Liver (tissue), 9 donors: Measurements from ENCODE around the gene UBE2D4. TPM values are rescaled to one million over a fixed set of nuclear protein-coding genes. Genes with fewer than 3 reads are reported as not detected.
"Not testable (repeated sequence)": the region's sequence is repeated elsewhere in the genome, so short reads cannot be mapped to it uniquely, and the experiment has no call there.

Source experiments
- DNase-seq: peaks from one replicate; pipeline ENCODE4 v3.0.0-alpha.2; 2017; ENCODE audit warnings: low spot score
- H3K27ac ChIP-seq, 2 donors: one replicate each; pipeline ENCODE4 v1.7.0; 2013; ENCODE audit warnings: inconsistent platforms in 2 of 2, low read length in 2 of 2, control low read depth in 1 of 2, low read depth in 1 of 2, mild to moderate bottlenecking in 1 of 2
- H3K27me3 ChIP-seq, 4 donors: one replicate each; pipeline versions ENCODE4 v1.6.1 to v1.7.0; 2013; ENCODE audit warnings: low read length in 3 of 4, inconsistent platforms in 1 of 4, mild to moderate bottlenecking in 1 of 4, moderate library complexity in 1 of 4; ENCODE audit not compliant: control insufficient read depth in 4 of 4, insufficient read depth in 4 of 4
- H3K36me3 ChIP-seq, 4 donors: one replicate each; pipeline versions ENCODE4 v1.6.1 to v1.7.0; 2013; ENCODE audit warnings: low read length in 3 of 4, mild to moderate bottlenecking in 3 of 4, low read depth in 1 of 4, moderate library complexity in 1 of 4; ENCODE audit not compliant: control insufficient read depth in 4 of 4, insufficient read depth in 3 of 4
- H3K4me1 ChIP-seq, 4 donors: one replicate each; pipeline versions ENCODE4 v1.6.1 to v1.7.0; 2013; ENCODE audit warnings: low read length in 3 of 4, mild to moderate bottlenecking in 3 of 4, moderate library complexity in 1 of 4; ENCODE audit not compliant: control insufficient read depth in 4 of 4, insufficient read depth in 4 of 4
- H3K4me3 ChIP-seq, 3 donors: one replicate each; pipeline versions ENCODE4 v1.6.1 to v1.7.0; 2013; ENCODE audit warnings: low read length in 3 of 3, control low read depth in 1 of 3, low read depth in 1 of 3, mild to moderate bottlenecking in 1 of 3
- H3K9ac ChIP-seq, 2 donors: one replicate each; pipeline ENCODE4 v1.7.0; 2013; ENCODE audit warnings: low read length in 2 of 2, mild to moderate bottlenecking in 2 of 2, moderate library complexity in 2 of 2, control low read depth in 1 of 2, low read depth in 1 of 2
- H3K9me3 ChIP-seq, 4 donors: one replicate each; pipeline versions ENCODE4 v1.6.1 to v1.7.0; 2013; ENCODE audit warnings: low read length in 3 of 4; ENCODE audit not compliant: control insufficient read depth in 4 of 4
- CTCF ChIP-seq: fragments of 150-350 bp; IDR thresholded peaks from 2 replicates; pipeline ENCODE4 v1.5.1; 2017; ENCODE audit warnings: improper control_type of control experiment, low read depth, low read length; ENCODE audit not compliant: missing input control
- HNF4A ChIP-seq, 2 donors: conservative IDR thresholded peaks; 2 replicates each; pipeline ENCODE4 v1.6.1; 2016; ENCODE audit warnings: antibody characterized with exemption in 2 of 2, mild to moderate bottlenecking in 2 of 2
- RAD21 ChIP-seq, 2 donors: IDR thresholded peaks; 2 replicates each; pipeline ENCODE4 v1.6.1; 2016; ENCODE audit warnings: antibody characterized with exemption in 2 of 2, mild to moderate bottlenecking in 2 of 2
- WGBS: extraction: QIAGEN DNeasy Blood & Tissue Kit; methylation state at CpG from one replicate; pipeline ENCODE4 v1.1.7; 2013; 5-methylcytosine and 5-hydroxymethylcytosine counted together
- polyA plus RNA-seq, 2 donors: library from polyadenylated mRNA; stranded (reverse) in 1 of 2; unstranded in 1 of 2; fragments of 200-250 nt in 1 of 2; fragments of >200 nt in 1 of 2; fragmentation: Nextera tagmentation in 1 of 2; extraction: Ambion mirVana in 1 of 2; gene quantifications; one replicate each; pipeline versions ENCODE4 v1.2.1 to v1.2.3, GENCODE V29; 2013 to 2015
- total RNA-seq, 2 donors: library from RNA; depleted of rRNA; stranded (reverse); fragments of >200 nt; gene quantifications; one replicate each; pipeline ENCODE4 v1.2.3, GENCODE V29; 2014
- donor health status: healthy.
- donor health status: healthy.
- donor health status: healthy.
- donor health status: healthy.
- donor health status: healthy.

The UBE2D4 gene
- total and polyA plus RNA-seq, 4 donors: 5.1 to 17.9 (median 11.8) TPM

- 49% methylated on average over 4 of the region's 6 CpGs for WGBS
- peak in 1 of 2 donors; percentile 21 for TF ChIP-seq HNF4A (conservative IDR thresholded peaks at IDR 0.05)
- not testable (repeated sequence) for DNase-seq
Measured at GRCh38 chr7:43982848-43983247, 56.6 kb downstream of the UBE2D4 start.

GRCh38 chr7:43983736-43984135, 57.5 kb downstream of the UBE2D4 start:
- not testable (repeated sequence) for H3K27ac ChIP-seq, H3K4me3 ChIP-seq, DNase-seq, H3K36me3 ChIP-seq, H3K4me1 ChIP-seq, H3K27me3 ChIP-seq, H3K9ac ChIP-seq, H3K9me3 ChIP-seq
- 87% methylated on average over 2 of the region's 2 CpGs for WGBS

More at GRCh38 chr7:43982848-43983247, 56.6 kb downstream of the UBE2D4 start:
- H3K27me3 ChIP-seq, H3K9me3 ChIP-seq, H3K27ac ChIP-seq, H3K36me3 ChIP-seq, H3K9ac ChIP-seq, H3K4me3 ChIP-seq, H3K4me1 ChIP-seq: not testable (repeated sequence)

GRCh38 chr7:43985904-43986864, 59.9 kb downstream of the UBE2D4 start:
- TF ChIP-seq RAD21 (IDR thresholded peaks at IDR 0.05) (peak; percentile 47 to 75), CTCF (peak; percentile 25)
- not testable (repeated sequence) for H3K27me3 ChIP-seq, H3K27ac ChIP-seq, H3K4me1 ChIP-seq, H3K9me3 ChIP-seq, H3K9ac ChIP-seq, H3K36me3 ChIP-seq, H3K4me3 ChIP-seq
- 32% methylated on average over 31 of the region's 33 CpGs for WGBS
- DNase-seq: peak; percentile 95

- DNase-seq, H3K4me1 ChIP-seq, H3K27me3 ChIP-seq, H3K36me3 ChIP-seq, H3K9ac ChIP-seq, H3K9me3 ChIP-seq, H3K27ac ChIP-seq, H3K4me3 ChIP-seq: not testable (repeated sequence)
- WGBS: 92% methylated on average over 9 of the region's 9 CpGs
Measured at GRCh38 chr7:43987476-43987875, 61.2 kb downstream of the UBE2D4 start.

- 87% methylated on average over 12 of the region's 12 CpGs for WGBS
- H3K9me3 ChIP-seq, H3K36me3 ChIP-seq, H3K4me3 ChIP-seq, H3K27me3 ChIP-seq, H3K4me1 ChIP-seq, H3K9ac ChIP-seq, DNase-seq, H3K27ac ChIP-seq: not testable (repeated sequence)
Measured at GRCh38 chr7:43990011-43990585, 63.9 kb downstream of the UBE2D4 start.

- H3K9me3 ChIP-seq, H3K4me3 ChIP-seq, H3K27me3 ChIP-seq, H3K36me3 ChIP-seq, H3K4me1 ChIP-seq, H3K27ac ChIP-seq, H3K9ac ChIP-seq, DNase-seq: not testable (repeated sequence)
- 95% methylated on average over 1 of the region's 1 CpG for WGBS
Measured at GRCh38 chr7:43990829-43991228, 64.6 kb downstream of the UBE2D4 start.

- H3K4me3 ChIP-seq, H3K36me3 ChIP-seq, H3K9ac ChIP-seq, H3K27me3 ChIP-seq, H3K4me1 ChIP-seq, H3K9me3 ChIP-seq, H3K27ac ChIP-seq, DNase-seq: not testable (repeated sequence)
- 87% methylated on average over 7 of the region's 7 CpGs for WGBS
Measured at GRCh38 chr7:43992896-43993295, 66.7 kb downstream of the UBE2D4 start.
